ENCODE measurements around the gene SLC11A2.

- TF ChIP-seq POLR2A (IDR thresholded peaks at IDR 0.05): no peak
- TF ChIP-seq POLR2AphosphoS5 (IDR thresholded peaks at IDR 0.05): no peak
These were observed 6.3 kb downstream of the SLC11A2 start for GRCh38 chr12:51019927-51020326.

Measured in sigmoid colon (tissue), 4 donors.